A172 (cell line): ENCODE results near the gene SFPQ. TPM values are rescaled to one million over a fixed set of nuclear protein-coding genes. Genes with fewer than 3 reads are reported as not detected.
"Not testable (repeated sequence)": the region's sequence is repeated elsewhere in the genome, so short reads cannot be mapped to it uniquely, and the experiment has no call there.

Experiments
- DNase-seq: peaks from one replicate; pipeline ENCODE4 v3.0.0-alpha.2; 2015; ENCODE audit warnings: low spot score
- total RNA-seq: library from RNA; depleted of rRNA; stranded (reverse); fragments of >200 nt; shearing (Covaris generic); gene quantifications from 2 replicates; pipeline ENCODE4 v1.2.3, GENCODE V29; 2014; rRNA removed

SFPQ gene, protein sequence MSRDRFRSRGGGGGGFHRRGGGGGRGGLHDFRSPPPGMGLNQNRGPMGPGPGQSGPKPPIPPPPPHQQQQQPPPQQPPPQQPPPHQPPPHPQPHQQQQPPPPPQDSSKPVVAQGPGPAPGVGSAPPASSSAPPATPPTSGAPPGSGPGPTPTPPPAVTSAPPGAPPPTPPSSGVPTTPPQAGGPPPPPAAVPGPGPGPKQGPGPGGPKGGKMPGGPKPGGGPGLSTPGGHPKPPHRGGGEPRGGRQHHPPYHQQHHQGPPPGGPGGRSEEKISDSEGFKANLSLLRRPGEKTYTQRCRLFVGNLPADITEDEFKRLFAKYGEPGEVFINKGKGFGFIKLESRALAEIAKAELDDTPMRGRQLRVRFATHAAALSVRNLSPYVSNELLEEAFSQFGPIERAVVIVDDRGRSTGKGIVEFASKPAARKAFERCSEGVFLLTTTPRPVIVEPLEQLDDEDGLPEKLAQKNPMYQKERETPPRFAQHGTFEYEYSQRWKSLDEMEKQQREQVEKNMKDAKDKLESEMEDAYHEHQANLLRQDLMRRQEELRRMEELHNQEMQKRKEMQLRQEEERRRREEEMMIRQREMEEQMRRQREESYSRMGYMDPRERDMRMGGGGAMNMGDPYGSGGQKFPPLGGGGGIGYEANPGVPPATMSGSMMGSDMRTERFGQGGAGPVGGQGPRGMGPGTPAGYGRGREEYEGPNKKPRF
- 201 and 274 TPM in 2 replicates for total RNA-seq

DNA sequence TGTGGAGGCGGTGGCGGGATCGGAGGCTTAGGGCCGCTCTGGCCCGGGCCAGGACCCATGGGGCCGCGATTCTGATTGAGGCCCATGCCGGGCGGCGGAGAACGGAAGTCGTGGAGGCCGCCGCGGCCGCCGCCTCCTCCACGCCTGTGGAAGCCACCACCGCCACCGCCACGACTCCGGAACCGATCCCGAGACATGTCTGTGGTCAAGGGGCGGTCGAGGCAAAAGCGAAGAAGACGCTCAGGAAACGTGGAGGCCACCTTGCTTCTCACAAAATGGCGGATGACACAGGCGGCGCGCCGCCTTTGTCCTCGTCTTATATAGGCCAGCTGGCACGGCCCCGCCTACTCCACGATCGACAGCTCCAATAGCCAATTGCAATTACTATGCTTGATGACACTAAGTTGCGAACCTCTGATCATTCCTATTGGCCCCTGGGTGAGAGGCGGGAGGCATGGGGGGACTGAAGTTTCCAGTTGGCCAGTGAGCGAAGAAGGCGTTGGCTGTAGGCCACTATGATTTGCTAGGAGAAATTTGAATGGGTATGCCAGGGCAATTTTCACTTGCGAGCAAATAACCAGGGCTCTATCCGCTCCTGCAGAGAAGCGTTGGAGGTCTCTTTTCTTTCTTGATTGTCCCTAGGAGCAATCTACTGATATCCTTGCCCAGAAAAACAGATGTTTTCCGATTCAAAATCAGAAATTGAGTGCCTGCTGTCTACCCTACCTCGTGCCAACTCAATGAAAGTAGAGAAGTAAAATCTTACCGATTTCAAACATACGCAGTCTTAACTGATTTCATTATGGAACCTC, at the start of gene SFPQ:
SFPQ (minus strand) TSS at position 293 of the 812 bp plus-strand sequence; CDS start at position 197, 96 bp downstream.
- peak; percentile 95 for DNase-seq

DNA sequence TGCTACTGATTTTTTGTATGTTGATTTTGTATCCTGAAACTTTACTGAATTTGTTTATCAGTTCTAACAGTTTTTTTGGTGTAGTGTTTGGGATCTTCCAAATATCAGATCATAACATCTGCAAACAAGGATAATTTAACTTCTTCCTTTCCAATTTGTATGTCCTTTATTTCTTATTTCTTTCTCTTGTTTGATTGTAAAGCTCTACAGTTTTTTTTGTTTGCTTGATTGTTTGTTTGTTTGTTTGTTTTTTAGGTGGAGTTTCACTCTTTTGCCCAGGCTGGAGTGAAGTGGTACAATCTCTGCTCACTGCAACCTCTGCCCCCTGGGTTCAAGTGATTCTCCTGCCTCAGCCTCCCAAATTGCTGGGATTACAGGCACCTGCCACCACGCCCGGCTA, 43.8 kb upstream of the SFPQ start:
- DNase-seq = not testable (repeated sequence)

GRCh38 chr1:35231287-35231686, 38.3 kb upstream of the SFPQ start:
- no peak for DNase-seq

DNA sequence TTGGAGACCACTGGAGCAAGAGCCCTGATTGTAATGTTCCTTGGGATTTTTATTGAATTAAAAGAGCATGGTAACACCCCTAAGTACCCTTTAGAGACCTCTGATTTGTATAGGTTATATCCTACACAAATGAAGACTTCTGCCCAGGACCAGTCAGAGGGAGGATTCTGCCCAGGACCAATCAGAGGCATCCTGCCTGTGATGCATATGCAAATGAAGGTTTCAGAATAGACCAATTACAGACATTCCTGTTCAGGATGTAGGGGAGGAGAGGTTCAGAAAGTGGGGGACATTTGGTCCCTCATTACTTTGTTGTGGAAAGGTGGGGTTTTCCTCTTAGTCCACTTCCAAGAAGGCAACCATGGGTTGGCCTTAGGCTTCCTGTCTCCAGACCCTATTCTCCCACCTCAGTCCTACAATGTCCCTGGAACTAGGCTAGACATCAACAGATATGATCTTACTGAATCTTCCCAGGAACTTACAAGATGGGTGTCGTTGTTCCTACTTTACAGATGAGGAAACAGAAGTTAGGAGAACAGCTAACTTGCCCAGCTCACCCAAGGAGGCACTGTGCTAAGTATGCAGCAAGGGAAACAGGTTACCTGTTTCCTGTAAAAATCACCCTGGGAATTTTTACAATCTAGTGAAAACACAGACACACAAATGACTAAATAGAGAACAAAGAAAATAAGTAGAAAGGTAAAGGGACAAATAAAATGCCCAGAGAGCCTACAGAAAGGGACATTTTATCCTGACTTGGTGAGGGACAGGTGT, 36.8 kb upstream of the SFPQ start:
- no peak for DNase-seq

DNA sequence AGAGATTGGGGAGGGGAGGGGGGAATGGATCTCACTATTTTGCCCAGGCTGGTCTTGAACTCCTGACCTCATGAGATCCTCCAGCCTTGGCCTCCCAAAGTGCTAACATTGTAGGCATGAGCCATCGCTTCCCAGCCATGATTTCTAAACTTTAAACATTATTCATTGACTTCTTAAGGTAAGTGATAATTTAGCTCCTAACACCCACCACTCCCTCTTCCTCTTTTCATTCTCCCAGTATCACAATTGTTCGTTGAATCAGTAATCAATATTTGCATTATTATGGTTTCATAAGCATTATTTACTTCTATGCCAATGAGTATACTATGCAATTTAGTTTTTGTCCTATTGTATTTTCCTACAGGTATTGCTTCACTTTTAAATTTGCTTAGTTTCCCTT, 33.6 kb upstream of the SFPQ start:
- no peak for DNase-seq

DNA sequence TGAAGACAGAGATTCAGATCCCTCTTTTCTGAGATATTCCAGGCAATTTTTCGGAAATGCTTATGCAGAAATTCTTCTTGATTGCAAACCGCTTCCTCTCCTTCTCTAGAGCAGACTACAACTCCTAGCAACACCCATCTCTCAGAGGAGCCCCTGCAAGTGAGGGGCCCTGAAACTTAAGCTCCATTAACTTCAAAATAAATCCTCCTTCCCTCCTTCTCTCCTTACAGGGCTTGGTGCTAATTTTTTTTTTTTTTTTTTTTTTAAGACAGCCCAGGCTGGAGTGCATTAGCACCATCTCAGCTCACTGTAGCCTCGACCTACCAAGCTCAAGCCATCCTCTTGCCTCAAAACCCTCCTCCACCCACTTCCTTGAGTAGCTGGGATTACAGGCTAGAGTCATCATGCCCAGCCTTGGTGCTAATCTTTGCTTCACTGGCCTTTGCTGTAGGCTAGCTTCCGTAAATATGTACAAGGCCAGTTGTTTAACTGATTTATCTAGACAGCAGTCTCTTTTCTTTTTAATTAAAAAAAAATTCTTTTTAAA, 30.2 kb upstream of the SFPQ start:
- no peak for DNase-seq

DNA sequence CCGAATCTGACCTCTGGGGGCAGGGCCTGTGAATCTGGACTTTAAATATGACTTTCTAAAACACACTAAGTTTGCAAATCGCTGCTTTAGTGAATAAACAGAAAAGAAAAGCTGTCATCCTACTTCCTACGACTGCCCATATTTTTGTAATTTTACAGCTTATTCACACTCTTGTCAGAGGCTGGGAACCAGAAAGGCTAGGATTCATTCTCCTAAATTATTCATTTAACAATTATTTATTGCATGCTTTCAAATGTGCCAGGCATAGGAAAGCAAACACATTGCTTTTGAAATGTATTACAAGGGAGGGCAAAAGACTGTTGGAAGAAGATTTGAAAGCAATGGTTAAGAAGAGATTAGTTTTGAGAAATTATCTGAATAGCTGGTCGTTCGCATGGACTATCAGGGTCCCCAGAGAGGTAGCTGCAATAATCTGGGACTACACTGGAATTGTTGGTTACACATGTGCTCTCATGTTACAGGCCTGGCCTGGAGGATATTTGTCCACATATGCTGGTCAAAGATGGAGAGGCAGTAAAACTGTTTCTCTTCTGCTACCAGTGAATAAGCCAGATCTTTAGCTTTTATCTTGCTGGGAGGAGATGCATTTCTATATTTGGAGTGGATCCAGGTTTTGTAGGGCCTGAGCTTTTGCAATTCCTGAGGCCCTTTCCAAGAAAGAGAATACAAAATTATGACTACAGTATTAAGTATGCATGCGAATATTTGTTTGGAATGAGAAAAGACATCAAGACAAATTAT, 29.6 kb upstream of the SFPQ start:
- DNase-seq = no peak

- DNase-seq = no peak
Observed at GRCh38 chr1:35220976-35221375, 28.0 kb upstream of the SFPQ start.

DNA sequence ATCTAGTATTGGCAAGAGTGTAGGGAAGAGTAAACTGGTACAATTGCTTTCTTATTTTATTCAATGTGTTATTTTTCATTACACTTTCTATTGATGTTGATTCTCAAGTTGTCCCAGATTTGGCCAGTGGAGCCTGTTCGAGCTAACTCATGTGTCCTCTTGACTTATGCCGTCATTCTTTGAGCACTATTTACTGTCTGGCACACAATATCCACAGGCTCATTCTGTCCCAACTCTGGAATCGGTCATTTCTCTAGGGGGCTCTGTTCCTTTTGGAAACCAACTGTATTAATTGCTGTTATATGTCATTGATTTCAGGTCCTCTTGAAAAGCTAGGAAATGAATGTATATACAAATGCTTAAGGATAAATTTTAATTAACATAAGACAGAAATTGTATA, 22.4 kb upstream of the SFPQ start:
- DNase-seq = no peak

GRCh38 chr1:35211120-35211414, 18.1 kb upstream of the SFPQ start:
- DNase-seq = no peak

DNA sequence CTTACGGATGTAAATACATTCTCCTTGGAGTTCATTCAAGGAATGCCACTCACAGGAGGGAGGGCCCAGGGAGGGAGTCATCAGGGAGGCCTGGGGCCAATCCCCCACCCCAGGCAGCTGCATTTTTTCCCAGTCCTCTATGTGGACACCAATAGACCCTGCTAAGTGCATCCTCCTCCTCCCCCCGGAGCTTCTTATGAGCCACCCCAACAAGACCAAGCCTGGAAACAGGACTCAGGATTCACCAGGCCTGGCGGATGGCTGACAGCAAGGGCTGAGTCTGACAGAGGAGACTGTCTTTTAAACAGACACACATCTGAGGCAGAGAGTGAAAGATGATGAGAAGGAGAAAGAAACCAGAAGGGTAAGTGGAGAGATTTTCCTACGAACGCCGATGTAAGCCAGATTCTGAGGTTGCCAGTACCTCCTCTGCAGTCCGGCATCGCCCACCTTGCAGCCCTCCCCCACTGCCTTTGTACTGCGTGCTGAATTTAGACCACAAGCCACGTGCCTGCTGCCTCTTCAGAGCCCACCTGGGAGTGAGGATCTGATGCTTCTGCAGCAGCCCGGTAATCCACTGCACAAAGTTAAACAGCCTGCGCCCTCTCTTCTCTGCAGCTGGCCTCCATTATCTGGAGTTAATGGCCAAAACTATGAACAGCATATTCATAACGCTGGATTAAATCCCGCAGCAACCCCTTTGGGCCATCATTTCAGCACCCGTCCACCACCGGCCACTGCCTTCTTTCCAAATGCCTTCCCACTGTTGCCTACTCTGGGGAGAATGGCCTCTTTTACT, 17.6 kb upstream of the SFPQ start:
- no peak for DNase-seq

- DNase-seq = no peak
Observed at GRCh38 chr1:35203295-35203694, 10.3 kb upstream of the SFPQ start.

GRCh38 chr1:35202048-35202719, 9.2 kb upstream of the SFPQ start:
- DNase-seq = peak; percentile 67

DNA sequence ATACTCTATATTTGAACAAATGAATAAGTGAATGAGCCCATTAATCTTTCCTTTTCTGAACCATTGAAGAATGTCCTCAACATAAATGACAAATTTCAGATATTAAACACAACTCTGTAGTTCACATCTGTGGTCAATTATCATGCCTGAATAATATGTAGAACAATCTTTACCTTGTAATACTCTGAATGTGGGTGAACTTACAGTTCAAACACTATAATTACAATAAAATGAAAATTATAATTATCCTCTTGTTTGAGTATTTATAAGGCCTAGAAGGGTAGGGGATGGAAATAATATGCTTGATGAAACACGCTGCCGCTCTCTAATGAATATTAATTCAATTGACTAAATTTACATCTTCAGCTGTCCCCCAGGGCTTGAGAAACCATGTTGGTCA, 8.7 kb upstream of the SFPQ start:
- no peak for DNase-seq

DNA sequence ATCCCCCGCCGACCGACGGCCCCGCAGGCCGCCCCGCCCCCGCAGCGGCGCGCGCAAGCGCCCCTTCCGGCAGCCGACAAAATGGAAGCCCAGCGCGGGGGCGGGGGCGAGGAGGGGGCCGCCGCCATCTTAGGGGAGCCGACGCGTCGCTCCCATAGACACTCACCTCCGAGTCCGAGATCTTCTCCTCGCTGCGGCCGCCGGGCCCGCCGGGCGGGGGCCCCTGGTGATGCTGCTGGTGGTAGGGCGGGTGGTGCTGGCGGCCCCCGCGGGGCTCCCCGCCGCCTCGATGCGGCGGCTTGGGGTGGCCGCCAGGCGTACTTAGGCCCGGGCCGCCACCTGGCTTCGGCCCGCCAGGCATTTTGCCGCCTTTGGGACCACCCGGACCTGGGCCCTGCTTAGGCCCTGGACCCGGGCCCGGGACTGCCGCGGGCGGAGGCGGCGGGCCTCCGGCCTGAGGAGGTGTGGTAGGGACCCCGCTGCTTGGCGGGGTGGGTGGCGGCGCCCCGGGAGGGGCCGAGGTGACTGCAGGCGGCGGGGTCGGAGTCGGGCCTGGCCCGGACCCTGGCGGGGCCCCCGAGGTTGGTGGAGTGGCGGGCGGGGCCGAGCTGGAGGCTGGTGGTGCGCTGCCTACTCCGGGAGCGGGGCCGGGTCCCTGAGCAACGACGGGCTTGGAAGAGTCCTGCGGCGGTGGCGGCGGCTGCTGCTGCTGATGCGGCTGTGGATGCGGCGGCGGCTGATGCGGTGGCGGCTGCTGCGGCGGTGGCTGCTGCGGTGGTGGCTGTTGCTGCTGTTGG, 691 bp downstream of the SFPQ start:
- peak; percentile 13 for DNase-seq

DNA sequence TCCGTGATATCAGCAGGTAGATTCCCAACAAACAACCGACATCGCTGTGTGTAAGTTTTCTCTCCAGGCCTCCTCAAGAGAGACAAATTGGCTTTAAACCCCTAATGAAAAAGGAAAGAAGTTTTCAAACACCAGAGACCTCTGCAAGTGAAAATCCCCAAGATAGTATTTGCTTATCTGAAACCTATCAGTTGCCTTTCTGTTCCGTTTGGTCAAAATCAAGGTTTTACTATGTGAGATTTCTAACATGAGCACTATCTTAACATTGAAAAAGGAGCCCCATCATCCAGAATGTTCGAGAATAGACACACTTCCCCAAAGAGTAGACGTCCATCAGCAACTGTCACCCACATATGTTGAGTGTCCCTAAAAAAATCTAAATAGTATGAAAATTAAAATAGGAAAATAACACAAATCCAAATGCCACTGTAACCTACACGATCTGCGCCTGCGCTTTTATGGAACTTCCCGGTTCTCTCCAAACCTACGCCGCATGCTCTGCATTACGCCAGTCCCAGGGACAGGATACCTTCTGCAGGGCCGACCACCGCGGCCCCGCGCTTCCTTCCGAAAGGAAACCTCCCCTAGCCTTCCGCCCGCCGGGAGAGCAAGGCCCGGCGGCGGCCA, 1.4 kb downstream of the SFPQ start:
- DNase-seq = no peak

DNA sequence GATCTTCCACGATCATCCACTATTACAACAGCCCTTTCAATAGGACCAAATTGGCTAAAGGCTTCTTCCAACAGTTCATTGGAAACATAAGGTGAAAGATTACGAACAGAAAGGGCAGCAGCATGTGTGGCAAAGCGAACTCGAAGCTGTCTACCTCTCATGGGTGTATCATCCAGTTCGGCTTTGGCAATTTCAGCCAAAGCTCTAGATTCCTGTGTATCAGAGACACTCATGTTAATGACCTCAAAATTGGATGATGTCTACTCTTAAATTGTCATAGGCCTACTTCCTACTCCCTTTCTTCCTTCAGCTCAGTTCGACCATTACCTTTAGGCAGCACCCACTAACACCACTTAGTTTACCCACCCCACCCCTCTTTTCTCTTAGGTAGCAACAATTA, 2.2 kb downstream of the SFPQ start:
- DNase-seq = no peak
